ENCODE measurements around the gene CDC42.
"Not testable (repeated sequence)": the region's sequence is repeated elsewhere in the genome, so short reads cannot be mapped to it uniquely, and the experiment has no call there.

The CDC42 gene

DNA sequence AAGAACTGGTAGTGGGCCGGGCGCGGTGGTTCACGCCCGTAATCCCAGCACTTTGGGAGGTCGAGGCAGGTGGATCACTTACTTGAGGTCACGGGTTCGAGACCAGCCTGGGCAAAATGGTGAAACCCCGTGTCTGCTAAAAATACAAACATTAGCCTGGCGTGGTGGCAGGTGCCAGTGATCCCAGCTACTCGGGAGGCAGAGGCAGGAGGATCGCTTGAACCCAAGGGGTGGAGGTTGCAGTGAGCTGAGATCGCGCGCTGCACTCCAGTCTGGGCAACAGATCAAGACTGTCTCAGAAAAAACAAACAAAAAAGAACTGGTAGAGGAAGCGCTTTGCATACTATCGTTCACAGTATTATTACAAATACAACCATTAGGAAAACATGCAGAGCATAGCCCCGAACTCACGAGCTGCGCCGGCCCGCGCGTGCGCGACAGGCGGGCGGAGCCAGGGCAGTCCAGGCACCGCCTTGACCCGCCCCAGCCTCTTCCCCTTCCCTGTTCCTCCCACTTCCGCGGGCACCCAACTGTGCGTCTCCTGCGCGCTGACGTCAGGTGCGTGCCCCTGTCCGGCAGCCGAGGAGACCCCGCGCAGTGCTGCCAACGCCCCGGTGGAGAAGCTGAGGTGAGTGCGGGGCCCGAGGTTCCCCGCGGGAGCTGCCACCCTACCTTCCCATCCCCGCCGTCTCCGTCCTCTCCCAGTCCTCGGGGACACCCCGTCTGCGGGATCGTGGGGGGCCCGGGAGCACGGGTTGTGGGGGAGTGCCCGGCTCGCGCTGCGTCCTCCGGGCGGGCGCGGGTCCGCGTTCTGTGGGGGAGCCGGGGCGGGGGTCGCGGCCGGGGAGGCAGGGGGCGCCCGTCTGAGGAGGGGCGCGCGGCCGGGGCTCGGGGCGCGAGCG, at the start of gene CDC42:
TSS of gene CDC42 (plus strand) at position 595 of the 902 bp plus-strand sequence. CDS start 25,770 bp downstream, outside the sequence.
- peak; percentile 97 for DNase-seq

DNA sequence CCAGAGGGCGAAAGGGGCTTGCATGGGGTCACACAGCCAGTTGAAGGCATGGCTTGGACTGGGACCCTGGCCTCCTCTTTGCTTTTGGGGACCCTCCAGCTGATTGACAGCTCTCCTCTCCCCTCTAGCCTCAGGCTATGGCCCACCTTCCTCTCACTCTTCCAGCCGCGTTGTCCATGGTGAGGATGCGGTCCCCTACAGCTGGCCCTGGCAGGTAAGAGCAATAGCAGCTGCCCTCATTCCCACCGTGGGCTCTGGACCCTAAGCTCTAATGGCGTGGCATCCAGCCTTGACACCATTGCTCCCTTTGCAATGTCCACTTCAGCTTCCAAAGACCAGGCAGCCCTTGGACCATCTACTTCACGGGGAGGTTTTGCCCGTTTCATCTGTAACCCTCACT, 49.6 kb upstream of the CDC42 start:
- not testable (repeated sequence) for DNase-seq

DNA sequence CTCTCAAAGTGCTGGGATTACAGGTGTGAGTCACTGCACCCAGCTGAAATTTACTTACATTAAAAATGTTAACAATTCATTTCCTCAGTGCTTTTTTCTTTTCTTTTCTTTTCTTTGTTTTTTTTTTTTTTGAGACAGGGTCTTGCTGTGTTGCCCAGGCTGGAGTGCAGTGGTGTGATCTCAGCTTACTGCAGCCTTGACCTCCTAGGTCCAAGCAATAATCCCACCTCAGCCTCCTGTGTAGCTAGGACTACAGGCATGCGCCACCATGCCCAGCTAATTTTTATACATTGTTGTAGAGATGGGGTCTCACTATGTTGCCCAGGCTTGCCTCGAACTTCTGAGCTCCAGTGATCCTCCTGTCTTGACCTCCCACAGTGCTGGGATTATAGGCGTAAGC, 48.5 kb upstream of the CDC42 start:
- DNase-seq, result not testable (repeated sequence)

DNA sequence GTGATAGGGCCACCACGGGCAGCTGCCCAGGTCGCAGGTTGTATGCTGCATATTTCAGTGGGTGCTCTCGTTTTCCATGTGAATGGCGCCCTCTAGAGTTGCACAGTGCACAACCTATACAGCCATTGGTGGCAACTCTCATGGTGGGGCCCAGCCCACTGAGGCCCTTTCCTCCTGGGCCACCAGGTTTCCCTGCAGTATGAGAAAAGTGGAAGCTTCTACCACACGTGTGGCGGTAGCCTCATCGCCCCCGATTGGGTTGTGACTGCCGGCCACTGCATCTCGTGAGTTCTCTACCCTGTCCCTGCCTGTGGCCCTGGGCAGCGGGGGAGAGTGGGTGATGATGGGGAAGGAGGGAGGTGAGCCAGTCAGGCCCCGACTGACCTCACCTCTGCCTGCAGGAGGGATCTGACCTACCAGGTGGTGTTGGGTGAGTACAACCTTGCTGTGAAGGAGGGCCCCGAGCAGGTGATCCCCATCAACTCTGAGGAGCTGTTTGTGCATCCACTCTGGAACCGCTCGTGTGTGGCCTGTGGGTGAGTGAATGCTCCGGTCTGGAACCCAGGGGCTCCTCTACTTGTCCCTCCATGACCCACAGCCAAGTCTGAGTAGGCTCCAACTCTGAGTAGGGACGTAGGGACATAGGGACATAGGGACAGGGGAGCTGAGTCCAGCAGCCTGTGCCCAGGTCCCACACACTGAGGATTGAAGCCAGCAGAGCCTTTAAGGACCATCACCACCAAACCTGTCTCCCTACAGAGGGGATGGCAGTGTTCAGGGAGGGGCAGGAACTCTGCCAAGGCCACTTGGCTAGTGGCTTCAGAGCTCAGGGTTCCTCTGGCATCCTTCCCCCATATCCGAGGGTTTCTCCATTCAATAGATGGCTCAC, 47.0 kb upstream of the CDC42 start:
- peak; percentile 60 for DNase-seq

DNA sequence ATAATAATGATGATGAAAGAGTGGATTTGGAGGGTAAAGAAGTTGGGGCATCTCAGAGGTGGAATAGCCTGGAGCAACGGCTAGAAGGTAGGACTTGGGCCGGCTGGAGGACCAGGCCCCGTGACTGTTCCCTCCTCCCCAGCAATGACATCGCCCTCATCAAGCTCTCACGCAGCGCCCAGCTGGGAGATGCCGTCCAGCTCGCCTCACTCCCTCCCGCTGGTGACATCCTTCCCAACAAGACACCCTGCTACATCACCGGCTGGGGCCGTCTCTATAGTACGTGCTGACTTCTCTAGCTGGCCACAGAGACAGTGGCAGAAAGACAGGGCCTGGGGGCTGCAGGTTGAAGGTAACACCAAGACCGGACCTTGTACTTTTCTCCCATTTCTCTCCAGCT, 45.8 kb upstream of the CDC42 start:
- not testable (repeated sequence) for DNase-seq

DNA sequence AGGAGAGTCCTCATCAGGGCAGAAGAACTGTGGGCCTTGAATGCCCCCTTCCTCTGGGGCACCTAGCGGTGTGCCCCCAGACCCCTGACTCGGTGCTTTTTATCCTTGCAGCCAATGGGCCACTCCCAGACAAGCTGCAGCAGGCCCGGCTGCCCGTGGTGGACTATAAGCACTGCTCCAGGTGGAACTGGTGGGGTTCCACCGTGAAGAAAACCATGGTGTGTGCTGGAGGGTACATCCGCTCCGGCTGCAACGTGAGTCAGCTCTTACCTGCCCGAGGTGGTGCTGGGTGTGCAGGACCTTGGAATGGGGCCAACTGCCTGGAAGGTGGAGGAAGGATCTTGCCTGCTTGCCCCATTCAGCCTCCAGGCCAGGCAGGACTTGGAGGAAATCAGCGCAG, 45.2 kb upstream of the CDC42 start:
- DNase-seq, result not testable (repeated sequence)

DNA sequence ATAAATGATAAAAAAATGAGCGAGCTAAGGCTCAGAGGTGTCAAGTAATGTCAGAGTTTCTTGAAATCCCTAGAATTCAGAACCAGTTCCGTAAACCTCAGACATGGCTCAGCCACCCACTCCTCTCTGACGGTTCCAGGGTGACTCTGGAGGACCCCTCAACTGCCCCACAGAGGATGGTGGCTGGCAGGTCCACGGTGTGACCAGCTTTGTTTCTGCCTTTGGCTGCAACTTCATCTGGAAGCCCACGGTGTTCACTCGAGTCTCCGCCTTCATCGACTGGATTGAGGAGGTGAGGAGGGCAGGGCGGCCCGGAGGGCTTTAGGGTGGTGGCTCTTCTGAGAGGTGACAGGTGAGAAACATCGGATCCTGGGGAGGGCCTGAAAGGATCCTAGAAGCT, 42.9 kb upstream of the CDC42 start:
- not testable (repeated sequence) for DNase-seq

DNA sequence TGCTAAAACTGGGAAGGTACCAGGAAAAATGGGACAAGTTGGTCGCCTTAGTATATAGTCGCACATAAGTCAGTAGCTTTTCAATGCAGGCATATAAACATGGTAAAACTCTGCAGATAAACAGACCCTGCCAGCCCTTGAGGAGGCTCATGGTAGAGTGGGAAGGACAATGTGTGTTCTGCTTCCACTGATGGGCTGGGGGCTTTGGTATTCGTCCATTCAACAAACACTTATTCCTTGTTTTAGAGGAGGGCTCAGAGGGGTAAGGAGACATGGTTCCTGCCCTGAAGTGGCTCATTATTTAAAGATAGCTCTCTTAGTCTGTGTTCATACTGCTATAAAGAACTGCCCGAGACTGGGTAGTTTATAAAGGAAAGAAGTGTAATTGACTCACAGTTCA, 39.8 kb upstream of the CDC42 start:
- not testable (repeated sequence) for DNase-seq

DNA sequence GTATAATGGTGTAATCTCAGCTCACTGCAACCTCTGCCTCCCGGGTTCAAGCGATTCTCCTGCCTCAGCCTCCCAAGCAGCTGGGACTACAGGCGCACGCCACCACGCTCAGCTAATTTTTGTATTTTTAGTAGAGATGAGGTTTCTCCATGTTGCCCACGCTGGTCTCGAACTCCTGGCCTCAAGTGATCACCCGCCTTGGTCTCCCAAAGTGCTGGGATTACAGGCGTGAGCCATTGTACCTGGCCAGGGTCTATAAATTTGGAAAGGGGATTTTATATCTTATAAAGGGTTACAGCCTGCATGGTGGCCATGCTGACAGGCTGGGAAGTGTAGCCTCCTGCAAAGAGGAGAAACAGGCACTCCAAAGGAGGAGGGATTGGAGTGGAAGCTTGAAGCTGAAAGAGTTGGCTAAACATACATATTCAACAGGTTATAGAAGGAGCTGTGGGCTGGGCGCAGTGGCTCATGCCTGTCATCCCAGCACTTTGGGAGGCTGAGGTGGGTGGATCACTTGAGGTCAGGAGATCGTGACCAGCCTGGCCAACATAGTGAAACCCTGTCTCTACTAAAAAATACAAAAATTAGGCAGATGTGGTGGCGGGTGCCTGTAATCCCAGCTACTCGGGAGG, 37.8 kb upstream of the CDC42 start:
- DNase-seq, result not testable (repeated sequence)

DNA sequence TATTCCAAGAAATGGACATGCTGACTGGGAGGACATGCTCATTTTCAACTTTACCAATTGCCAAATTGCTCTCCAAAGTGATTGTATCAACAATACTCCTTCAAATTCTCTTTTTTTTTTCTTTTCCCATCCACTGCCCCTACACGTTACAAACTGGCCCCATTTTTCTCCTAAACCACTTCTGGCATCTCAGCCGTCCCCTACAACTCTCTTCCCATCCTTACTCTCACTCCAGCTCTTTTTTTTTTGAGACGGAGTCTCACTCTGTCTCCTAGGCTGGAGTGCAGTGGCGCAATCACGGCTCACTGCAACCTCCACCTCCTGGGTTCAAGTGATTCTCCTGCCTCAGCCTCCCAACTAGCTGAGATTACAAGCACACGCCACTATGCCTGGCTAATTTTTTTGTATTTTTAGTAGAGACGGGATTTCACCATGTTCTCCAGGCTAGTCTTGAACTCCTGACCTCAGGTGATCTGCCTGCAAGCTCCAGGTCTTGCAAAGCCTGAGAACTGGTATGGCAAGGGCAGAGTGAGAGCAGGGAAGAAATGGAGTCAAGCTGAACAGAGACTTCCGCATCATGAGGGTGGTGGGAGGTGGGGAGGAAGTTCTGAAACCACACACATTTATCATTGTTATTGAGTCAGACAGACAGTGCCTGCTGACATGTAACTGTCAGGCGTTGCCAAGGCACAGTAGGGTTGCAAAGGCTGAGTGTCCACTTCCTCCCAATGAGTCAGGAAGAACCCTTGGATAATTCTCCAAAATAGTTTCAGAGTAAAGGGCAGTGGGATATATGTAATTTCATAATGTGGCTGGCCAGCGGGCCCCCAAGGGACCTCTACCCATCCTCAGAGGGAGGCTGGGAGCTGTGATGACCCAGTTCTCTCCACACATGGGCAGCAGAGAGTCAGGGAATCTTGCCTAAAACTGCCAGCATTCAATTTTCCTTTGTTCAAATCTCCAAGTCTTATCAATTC, 33.6 kb upstream of the CDC42 start:
- DNase-seq, result peak; percentile 73

DNA sequence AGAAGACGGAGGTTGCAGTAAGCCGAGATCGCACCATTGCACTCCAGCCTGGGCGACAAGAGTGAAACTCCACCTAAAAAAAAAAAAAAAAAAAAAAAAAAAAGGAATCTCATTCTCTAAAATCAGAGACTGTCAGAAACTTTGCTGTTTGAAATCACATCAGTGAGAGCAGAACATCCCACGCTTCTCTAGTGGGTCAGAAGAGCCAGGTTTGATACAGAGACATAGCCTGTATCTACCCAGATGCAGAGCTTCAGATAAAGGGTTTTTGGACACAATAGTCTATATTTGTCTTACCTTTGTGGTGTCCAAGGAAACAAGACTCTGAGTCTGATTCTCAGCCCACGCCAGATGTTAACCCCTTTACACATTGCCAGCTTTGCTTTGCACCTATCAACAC, 31.4 kb upstream of the CDC42 start:
- no peak for DNase-seq

DNA sequence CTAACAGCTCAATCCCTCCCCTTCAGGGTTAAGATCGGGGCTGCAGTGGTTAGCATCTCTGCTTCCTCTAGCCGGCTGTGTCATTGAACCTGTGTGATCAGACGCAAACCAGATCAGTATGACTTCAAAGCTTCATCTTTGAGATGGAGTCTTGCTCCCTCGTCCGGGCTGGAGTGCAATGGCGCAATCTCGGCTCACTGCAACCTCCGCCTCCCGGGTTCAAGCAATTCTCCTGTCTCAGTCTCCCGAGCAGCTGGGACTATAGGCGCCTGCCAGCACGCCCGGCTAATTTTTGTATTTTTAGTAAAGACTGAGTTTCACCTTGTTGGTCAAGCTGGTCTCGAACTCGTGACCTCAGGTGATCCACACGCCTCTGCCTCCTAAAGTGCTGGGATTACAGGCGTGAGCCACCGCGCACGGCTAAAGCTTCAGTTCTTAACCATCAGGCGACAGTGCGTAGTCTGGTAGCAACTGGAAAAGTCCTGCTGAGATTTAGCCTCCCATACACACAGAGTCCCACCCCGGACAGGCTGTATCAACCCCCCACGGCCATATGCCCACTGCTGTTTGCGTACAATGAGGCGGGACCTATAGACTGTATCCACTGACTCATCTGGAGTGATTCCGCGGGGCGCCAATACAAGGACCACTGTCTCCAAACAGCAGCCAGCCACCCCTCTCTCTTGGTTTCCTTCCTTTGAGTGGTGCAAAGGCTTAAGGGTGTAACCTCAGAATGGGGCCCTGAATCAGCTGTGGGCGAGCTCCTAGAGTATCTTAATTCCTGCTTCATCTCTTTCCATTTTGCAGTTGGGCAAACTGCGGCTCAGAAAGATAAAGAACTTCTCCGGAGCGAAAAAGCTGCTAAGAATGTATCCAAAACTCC, 27.8 kb upstream of the CDC42 start:
- DNase-seq, result no peak

DNA sequence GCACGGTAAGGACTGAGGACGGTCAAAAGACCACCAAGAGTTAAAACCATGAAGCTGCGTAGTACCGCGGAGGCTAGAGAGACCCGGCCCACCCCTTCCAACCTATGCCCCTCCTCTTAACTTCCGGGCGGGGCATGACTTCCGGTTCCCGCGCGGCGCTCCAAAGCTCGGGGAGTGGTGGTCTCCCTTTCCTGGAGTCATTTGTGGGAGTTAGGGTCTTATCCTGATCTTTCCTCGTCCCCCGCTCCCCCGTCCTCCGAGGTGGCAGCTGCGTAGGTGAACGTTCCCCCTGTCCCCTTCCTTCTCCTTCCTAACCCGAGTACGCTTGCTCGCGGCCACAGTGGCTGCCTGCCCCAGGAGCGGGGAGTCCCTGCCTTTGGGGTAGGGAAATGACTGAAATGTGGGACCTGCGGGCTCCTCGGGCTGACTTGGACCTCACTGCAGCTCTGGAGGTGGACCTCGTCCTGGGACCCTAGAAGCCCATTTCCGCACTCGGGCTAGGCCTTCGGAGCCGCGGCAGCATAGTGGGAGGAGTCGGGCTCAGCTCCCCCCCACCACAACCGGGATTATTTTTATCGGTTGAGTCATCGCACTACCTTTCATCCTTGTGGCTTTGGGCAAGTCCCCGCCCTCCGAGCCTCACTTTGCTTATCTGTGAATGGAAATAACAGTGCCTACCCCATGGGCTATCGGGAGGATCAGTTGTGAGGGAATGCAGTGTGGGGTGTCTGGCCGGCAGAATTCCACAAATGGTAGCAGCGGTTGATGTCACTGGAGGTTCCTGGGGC, 26.9 kb upstream of the CDC42 start:
- DNase-seq, result peak; percentile 94

DNA sequence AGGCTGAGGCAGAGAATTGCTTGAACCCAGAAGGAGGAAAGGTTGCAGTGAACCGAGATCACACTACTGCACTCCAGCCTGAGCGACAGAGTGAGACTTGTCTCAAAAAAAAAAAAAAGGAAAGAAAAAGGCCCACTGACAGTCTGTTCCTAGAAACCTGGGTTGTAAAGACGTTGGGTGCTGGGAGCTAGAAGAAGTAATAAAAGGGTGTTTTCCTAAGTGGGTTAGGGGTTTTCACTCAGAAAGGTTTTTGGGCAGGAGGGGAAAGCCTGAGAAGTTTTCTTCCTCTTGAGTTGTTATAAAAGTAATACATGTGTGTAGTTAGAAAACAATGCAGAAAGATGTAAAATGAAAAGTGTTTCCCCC, 25.6 kb upstream of the CDC42 start:
- no peak for DNase-seq

DNA sequence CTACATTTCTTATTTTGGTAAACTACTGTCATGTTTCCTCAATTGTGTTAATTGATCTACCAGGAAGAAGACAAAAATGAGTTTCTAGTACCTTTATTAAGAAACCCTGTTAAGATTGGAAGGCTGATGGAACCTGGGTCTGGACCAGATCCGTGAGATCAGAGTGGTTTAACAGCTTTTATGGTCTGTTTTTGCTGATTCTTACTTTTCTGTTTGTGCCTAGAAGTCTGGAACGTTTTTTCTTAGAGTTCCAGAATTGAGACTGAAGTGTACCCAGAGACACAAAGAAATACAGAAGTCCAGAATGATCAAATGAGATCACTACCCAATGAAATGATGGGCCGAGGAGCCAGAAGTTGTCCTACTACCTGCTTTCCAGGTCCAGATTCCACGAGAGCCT, 22.5 kb upstream of the CDC42 start:
- DNase-seq, result no peak

DNA sequence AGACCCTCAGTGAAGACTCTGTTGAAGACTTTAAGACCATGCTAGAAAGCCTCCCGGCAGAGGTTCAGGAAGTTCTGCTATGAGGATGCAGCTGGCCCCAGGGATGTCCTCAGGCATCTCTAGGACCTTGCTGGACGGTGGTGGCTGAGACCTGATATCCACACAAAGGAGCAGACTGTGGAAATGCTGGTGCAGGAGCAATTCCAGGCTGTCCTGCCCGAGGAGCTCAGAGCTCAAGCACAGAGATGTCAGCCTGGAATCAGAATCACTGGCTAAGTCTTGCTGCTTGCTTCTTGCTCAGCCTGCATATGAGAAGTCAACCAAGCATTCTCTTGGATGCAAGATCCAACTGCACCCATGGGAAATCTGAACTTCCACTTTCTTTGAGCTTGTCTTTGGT, 22.0 kb upstream of the CDC42 start:
- no peak for DNase-seq

DNA sequence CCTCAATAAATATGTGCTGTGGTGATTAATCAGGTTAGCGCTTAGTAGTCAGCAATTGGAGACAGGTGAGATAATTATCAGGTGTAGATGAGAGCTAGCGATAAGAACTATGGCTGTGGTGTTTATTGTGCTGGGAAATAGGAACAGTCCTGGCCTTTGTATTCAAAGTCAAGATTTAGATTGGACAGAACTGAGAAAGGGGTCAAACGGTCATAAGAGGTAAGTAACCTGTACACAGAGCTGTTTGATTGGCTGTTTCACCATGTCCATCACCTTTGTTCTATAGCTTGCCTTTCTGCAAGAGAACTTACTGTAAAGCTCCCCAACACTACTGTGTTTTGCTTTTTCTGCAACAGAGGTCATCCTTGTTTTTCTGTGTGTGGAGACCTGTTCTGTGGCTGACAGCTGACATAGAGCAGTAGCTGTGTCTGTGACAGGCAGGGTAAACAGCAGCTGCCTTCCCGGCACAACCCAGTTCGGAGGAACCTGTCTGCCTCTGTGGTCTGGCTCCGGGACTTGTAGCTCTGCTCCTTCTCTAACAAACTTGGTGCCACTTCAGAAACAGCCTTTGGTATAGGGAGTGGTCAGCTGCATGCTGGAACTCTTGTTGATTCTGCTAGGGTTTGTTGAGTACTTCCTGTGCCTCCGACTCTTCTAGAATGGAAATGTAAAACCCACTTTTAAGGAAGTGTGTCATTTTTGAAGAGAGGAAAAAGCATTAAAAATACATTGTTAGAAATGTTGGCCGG, 21.1 kb upstream of the CDC42 start:
- DNase-seq, result peak; percentile 16

DNA sequence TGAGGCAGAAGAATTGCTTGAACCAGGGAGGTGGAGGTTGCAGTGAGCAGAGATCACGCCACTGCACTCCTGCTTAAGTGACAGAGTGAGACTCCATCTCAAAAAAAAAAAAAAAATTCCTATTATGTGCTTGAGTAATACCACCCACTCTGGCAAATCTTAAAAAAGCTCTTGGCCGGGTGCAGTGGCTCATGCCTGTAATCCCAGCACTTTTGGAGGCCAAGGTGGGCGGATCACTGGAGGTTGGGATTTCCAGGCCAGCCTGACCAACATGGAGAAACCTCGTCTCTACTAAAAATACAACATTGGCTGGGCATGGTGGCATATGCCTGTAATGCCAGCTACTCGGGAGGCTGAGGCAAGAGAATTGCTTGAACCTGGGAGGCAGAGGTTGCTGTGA, 17.7 kb upstream of the CDC42 start:
- DNase-seq, result not testable (repeated sequence)

DNA sequence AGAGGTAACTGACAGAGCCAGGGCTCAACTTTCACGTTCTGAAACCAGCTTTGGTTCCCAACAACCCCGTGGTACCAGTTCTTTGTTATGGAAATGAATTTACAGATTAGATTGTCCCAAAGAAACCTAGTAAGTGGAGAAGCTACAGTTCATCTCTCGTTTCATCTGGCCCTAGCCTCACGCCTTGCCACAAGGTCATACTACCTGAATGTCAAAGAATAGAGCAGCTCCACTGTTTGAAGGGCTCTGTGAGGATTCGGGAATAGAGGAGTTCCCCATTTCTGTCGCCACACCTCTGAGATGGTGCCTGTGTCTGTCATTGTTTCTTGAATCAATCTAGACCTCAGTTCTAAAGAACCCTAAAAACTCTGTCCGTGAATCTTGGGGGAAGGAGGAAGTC, 15.0 kb upstream of the CDC42 start:
- no peak for DNase-seq
